Measurements from ENCODE around the gene EPHB3.
A peak's percentile ranks its signal among the peaks of the same experiment; 100 is the strongest.

EPHB3 gene

GRCh38 chr3:184630861-184631471, 69.4 kb downstream of the EPHB3 start:
- DNase-seq = peak; percentile 56

GRCh38 chr3:184631472-184631861, 69.9 kb downstream of the EPHB3 start:
- no peak for DNase-seq

Measured in right forelimb (tissue), 1 donor.